ENCODE measurements around the gene CAMSAP1.

CAMSAP1 gene

DNA sequence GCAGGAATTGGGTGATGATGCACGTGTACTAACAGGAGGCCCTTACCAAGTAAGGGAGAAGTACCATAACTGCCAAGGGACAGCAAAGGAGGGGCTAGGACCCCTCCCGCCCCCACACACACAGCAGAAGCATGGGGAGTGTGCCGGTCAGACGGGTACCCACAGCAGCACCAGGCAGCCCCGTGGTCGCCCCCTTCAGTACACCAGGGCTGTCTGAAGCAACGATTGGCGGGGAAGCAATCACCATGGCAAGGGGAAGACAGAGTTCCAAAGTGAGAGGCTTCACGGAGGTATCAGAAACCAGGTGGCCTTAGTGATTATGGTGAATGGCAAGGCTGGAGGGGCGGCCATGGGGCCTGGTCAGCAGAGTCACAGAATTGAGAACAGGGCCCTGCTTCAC lies 72.2 kb downstream of the CAMSAP1 start:
- no peak overlapping the region for H3K4me3 ChIP-seq (ENCODE audit: control insufficient read depth, low read depth, low read length)
- TF ChIP-seq, protein P1, sequence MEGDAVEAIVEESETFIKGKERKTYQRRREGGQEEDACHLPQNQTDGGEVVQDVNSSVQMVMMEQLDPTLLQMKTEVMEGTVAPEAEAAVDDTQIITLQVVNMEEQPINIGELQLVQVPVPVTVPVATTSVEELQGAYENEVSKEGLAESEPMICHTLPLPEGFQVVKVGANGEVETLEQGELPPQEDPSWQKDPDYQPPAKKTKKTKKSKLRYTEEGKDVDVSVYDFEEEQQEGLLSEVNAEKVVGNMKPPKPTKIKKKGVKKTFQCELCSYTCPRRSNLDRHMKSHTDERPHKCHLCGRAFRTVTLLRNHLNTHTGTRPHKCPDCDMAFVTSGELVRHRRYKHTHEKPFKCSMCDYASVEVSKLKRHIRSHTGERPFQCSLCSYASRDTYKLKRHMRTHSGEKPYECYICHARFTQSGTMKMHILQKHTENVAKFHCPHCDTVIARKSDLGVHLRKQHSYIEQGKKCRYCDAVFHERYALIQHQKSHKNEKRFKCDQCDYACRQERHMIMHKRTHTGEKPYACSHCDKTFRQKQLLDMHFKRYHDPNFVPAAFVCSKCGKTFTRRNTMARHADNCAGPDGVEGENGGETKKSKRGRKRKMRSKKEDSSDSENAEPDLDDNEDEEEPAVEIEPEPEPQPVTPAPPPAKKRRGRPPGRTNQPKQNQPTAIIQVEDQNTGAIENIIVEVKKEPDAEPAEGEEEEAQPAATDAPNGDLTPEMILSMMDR (IDR thresholded peaks at IDR 0.05; ENCODE audit: control insufficient read depth, insufficient read depth, low read depth, low read length, missing control alignments), result no peak
- no peak for DNase-seq (ENCODE audit: low read depth)

DNA sequence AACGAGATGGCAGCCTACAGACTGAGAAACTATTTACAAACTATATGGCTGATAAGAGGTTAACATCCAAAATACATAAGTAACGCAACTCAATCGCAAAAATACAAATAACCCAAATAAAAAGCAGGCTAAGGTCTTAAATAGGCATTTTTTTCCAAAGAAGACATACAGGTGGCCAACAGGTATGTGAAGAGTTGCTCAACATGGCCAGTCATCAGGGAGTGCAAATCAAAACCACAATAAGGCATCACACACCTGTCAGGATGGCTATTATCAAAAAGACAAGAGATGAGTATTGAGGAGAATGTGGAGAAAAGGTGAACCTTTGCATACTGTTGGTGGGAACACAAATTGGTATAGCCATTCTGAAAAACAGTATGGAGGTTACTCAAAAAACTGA lies 73.5 kb downstream of the CAMSAP1 start:
- TF ChIP-seq, protein P1 (IDR thresholded peaks at IDR 0.05; ENCODE audit: control insufficient read depth, insufficient read depth, low read depth, low read length, missing control alignments), result no peak
- DNase-seq (ENCODE audit: low read depth), result no peak
- H3K4me3 ChIP-seq (ENCODE audit: control insufficient read depth, low read depth, low read length), result no peak overlapping the region

DNA sequence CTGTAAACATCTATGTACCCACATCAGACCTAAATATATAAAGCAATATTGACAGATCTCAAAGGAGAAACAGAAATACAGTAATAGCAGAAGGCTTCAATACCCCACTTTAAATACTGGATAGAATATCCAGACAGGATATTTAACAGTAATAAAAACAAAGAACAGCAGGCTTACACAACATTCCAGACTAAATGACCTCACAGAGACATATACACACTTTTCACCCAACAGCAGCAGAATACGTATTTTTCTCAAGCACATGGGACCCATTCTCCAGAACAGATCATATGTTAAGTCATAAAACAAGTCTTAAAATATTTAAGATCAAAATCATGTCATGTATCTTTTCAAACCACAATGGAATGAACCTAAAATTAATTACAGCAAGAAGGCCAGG lies 76.8 kb downstream of the CAMSAP1 start:
- no peak for DNase-seq (ENCODE audit: low read depth)
- H3K4me3 ChIP-seq (ENCODE audit: control insufficient read depth, low read depth, low read length), result no peak overlapping the region
- TF ChIP-seq, protein P1 (IDR thresholded peaks at IDR 0.05; ENCODE audit: control insufficient read depth, insufficient read depth, low read depth, low read length, missing control alignments), result no peak

GRCh38 chr9:135828656-135829055 lies 78.7 kb downstream of the CAMSAP1 start:
- H3K4me3 ChIP-seq (ENCODE audit: control insufficient read depth, low read depth, low read length), result no peak overlapping the region
- DNase-seq (ENCODE audit: low read depth), result no peak
- TF ChIP-seq, protein P1 (IDR thresholded peaks at IDR 0.05; ENCODE audit: control insufficient read depth, insufficient read depth, low read depth, low read length, missing control alignments), result no peak

- no peak overlapping the region for H3K4me3 ChIP-seq (ENCODE audit: control insufficient read depth, low read depth, low read length)
- TF ChIP-seq, protein P1 (IDR thresholded peaks at IDR 0.05; ENCODE audit: control insufficient read depth, insufficient read depth, low read depth, low read length, missing control alignments), result no peak
These were observed 79.3 kb downstream of the CAMSAP1 start for GRCh38 chr9:135827866-135828580.

DNA sequence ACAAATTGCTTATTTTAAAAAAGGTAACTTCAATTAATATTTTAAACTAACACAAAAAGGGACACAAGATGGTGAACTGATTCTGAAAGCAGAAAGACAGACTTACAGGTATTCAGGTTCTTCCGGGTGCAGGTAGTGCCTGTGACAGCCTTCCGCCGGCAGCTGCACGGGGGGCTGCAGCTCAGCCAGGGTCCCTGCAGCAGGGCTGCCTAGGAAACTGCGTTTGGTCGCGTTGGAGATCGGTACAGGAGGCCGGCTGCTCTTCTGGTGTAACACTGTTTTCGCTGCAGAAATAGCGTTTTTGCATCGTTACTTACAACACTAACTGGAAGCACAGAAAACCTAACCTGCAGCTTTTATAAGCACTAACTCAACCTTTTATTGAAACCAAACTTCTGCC lies 80.0 kb downstream of the CAMSAP1 start:
- no peak overlapping the region for H3K4me3 ChIP-seq (ENCODE audit: control insufficient read depth, low read depth, low read length)
- TF ChIP-seq, protein P1 (IDR thresholded peaks at IDR 0.05; ENCODE audit: control insufficient read depth, insufficient read depth, low read depth, low read length, missing control alignments), result no peak
- no peak for DNase-seq (ENCODE audit: low read depth)

More at GRCh38 chr9:135827866-135828580, 79.3 kb downstream of the CAMSAP1 start:
- no peak for DNase-seq (ENCODE audit: low read depth)
